Natural killer cell treated with Interleukin-12 subunit alpha and Interleukin-12 subunit beta and Interleukin-15 and Interleukin-18, amount 100 ng/mL, for 72 hours (primary cell): ENCODE results near the gene TRPC6. TPM values are rescaled to one million over a fixed set of nuclear protein-coding genes. Genes with fewer than 3 reads are reported as not detected.

Experiments used
- ATAC-seq, 2 donors: fragments of 150-1000 bp; cut with Tn5 transposase in 1 of 2; sonication (Bioruptor Pico), chemical (Tn5 transposase) in 1 of 2; 2 replicates each; pipeline ENCODE4 v1.10.0; 2021
- DNase-seq: peaks from one replicate; pipeline ENCODE4 v3.0.0; 2022; ENCODE audit warnings: low spot score
- H3K27ac Mint-ChIP-seq, 2 donors: 1 replicate in 1 of 2; 2 replicates in 1 of 2; pipeline ENCODE4 v1.8.0; 2022; ENCODE audit warnings: mixed read lengths in 2 of 2, mild to moderate bottlenecking in 1 of 2, moderate library complexity in 1 of 2
- H3K27me3 Mint-ChIP-seq, 2 donors: 1 replicate in 1 of 2; 2 replicates in 1 of 2; pipeline ENCODE4 v1.8.0; 2022; ENCODE audit warnings: mixed read lengths in 2 of 2
- H3K36me3 Mint-ChIP-seq: one replicate; pipeline ENCODE4 v1.8.0; 2022; ENCODE audit warnings: mixed read lengths
- H3K4me1 Mint-ChIP-seq, 2 donors: 1 replicate in 1 of 2; 2 replicates in 1 of 2; pipeline ENCODE4 v1.8.0; 2022; ENCODE audit warnings: low read depth in 2 of 2, mixed read lengths in 2 of 2, mild to moderate bottlenecking in 1 of 2
- H3K4me3 Mint-ChIP-seq: one replicate; pipeline ENCODE4 v1.8.0; 2022; ENCODE audit warnings: mixed read lengths
- H3K9me3 Mint-ChIP-seq: 2 replicates; pipeline ENCODE4 v1.8.0; 2022; ENCODE audit warnings: mixed read lengths
- total RNA-seq, 2 donors: library from RNA; stranded (reverse); gene quantifications; one replicate each; pipeline ENCODE4 v1.2.3, GENCODE V29; 2022

The TRPC6 gene
- total RNA-seq, 2 donors from 2014 or later, result not detected

- Mint-ChIP-seq H3K4me1 (no peaks in the 10 kb centered on the region), H3K27me3 (no peaks in the 10 kb centered on the region), H3K4me3 (no peak overlapping the region), H3K9me3 (peaks cover 17% of the 10 kb centered on the region), H3K36me3 (peaks cover 6% of the 10 kb centered on the region), H3K27ac (no peak overlapping the region)
- ATAC-seq (no peak), DNase-seq (no peak)
These were observed 16.7 kb downstream of the TRPC6 start for GRCh38 chr11:101567071-101567470.

DNA sequence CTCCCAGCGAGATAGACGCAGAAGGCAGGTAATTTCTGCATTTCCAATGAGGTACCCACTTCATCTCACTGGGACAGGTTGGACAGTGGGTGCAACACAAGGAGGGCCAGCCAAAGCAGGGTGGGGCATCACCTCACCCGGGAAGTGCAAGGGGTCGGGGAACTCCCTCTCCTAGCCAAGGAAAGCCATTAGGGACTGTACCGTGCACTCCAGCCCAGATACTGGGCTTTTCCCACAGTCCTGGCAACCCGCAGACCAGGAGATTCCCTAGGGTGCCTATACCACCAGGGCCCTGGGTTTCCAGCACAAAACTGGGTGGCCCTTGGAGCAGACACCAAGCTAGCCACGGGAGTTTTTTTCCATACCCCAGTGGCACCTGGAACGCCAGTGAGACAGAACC lies 17.2 kb downstream of the TRPC6 start:
- no peaks in the 10 kb centered on the region for H3K27me3 Mint-ChIP-seq
- DNase-seq (no peak), ATAC-seq (no peak)
- H3K36me3 Mint-ChIP-seq, result peaks cover 6% of the 10 kb centered on the region
- H3K27ac Mint-ChIP-seq, result no peak overlapping the region
- H3K4me3 Mint-ChIP-seq, result no peak overlapping the region
- H3K4me1 Mint-ChIP-seq, result no peaks in the 10 kb centered on the region
- H3K9me3 Mint-ChIP-seq, result peaks cover 17% of the 10 kb centered on the region

DNA sequence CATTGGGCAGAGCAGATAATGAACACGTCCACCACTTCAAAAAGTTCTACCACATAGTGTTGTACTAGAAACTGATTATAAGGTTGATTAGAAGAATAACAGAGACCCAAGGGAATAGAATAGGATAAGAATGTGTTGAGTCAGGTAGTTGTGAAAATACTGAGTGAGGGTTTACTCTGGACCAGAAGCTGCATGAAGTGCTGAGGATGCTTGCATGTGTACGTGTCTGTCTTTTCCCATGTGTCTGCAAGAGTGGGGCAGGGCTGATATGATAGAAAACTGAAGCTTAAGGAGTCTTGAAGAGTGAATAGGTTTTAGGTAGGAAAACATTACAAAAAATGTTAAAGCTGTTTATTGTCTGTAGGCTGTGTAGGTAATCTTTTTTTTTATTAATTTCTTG lies 20.6 kb downstream of the TRPC6 start:
- Mint-ChIP-seq H3K9me3 (peaks cover 13% of the 10 kb centered on the region), H3K4me1 (no peaks in the 10 kb centered on the region), H3K4me3 (no peak overlapping the region), H3K27me3 (no peaks in the 10 kb centered on the region), H3K27ac (no peak overlapping the region), H3K36me3 (peaks cover 4% of the 10 kb centered on the region)
- DNase-seq (no peak), ATAC-seq (no peak)

DNA sequence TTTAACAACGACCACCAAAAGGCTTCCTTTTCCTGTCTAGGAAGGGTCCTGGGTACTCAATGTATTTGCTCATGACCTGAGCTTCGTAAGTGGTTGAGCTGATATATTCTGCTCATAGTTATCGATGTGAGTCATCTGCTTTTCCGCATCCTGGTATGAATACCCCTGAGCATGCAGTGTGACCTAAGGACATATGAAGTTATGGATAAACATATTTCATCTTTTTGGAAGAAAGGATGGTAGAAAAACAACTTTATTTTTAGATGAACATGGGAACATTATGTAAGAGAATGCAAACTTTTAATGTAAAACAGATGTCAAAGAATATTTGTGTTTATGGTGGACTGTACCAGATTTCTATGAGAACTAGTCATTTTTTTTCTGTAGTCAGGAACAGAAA lies 28.4 kb downstream of the TRPC6 start:
- no peaks in the 10 kb centered on the region for H3K27me3 Mint-ChIP-seq
- ATAC-seq, result no peak

DNA sequence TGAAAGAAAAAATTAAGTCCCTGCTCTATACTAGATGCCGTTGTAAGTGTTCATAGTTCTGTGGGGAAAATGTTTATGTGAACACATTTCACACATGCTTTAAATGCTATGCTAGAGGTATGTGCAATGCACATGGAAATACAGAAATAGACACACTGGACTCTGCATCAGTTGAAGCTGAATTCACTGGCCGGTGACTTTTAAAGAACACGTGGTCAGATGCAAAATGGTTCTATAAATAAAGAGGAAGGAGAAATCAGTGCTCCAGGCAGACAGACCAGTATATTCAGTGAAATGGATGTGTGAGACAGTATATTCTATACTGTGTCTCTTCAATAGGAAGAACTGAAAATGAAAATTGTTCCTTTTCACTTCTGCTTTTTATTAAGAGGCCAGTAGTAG lies 29.9 kb downstream of the TRPC6 start:
- no peak for DNase-seq
- Mint-ChIP-seq H3K27me3 (no peaks in the 10 kb centered on the region), H3K36me3 (no peaks in the 10 kb centered on the region), H3K27ac (no peak overlapping the region), H3K4me1 (no peaks in the 10 kb centered on the region), H3K9me3 (peaks cover 22% of the 10 kb centered on the region), H3K4me3 (no peak overlapping the region)
- ATAC-seq, result no peak

More for the DNA sequence above, 28.4 kb downstream of the TRPC6 start:
- Mint-ChIP-seq H3K27ac (no peak overlapping the region), H3K4me1 (no peaks in the 10 kb centered on the region), H3K36me3 (no peaks in the 10 kb centered on the region), H3K4me3 (no peak overlapping the region), H3K9me3 (peaks cover 24% of the 10 kb centered on the region)
- DNase-seq, result no peak

DNA sequence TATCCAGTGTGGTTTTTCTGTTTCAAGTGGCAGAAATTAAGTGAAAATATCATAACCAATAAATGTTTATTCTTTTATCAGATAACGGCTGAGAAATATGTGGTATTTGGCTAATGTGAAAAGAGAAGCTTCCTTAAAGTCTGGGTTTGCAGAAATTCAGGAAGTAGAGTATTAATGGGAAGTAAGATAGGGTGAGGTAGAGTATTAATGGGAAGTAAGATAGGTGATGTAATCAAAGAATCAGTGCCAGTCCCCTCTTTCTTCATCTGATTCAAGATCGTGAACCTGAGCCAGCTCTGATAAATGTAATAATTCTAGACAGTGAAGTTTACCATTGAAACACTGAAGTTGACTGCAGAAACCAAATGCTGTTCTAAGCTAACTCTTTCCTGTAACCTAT lies 30.9 kb downstream of the TRPC6 start:
- peaks cover 19% of the 10 kb centered on the region for H3K9me3 Mint-ChIP-seq
- H3K4me1 Mint-ChIP-seq, result no peaks in the 10 kb centered on the region
- no peak for ATAC-seq
- DNase-seq, result no peak
- H3K27ac Mint-ChIP-seq, result no peak overlapping the region
- H3K27me3 Mint-ChIP-seq, result no peaks in the 10 kb centered on the region
- H3K4me3 Mint-ChIP-seq, result no peak overlapping the region
- H3K36me3 Mint-ChIP-seq, result no peaks in the 10 kb centered on the region

GRCh38 chr11:101528541-101528940 lies 55.3 kb downstream of the TRPC6 start:
- peaks cover 12% of the 10 kb centered on the region for H3K9me3 Mint-ChIP-seq
- H3K4me1 Mint-ChIP-seq, result no peaks in the 10 kb centered on the region
- H3K4me3 Mint-ChIP-seq, result no peak overlapping the region
- ATAC-seq (no peak), DNase-seq (no peak)
- H3K36me3 Mint-ChIP-seq, result no peaks in the 10 kb centered on the region
- no peak overlapping the region for H3K27ac Mint-ChIP-seq
- no peaks in the 10 kb centered on the region for H3K27me3 Mint-ChIP-seq

DNA sequence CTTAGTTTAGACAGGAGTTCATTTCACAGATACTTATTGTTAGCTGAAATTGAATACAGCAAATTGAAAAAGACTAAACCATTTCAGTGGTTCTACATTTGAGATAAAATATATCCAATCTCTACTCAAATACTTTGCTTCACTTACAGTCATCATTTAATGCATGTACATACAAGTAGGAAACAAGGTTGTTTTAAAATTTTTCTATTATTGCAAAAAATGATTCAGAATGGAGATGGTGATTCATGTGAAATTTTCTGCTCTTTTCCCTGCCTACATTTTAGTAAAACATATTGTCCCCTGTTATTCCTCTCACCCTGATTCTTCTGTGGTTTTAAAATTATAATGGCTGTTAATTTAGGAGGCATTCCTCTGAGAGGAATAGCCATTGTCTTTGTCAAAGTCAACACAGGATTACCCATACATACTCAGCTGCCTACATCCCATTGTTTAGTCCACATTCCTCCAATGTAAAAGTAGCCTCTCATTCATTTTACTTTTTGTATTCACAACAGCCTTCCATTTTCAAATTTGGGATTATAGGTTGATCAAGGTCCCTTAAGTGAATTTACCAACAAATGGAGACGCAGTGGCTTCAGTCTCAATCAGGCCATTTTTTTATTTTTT lies 60.1 kb downstream of the TRPC6 start:
- Mint-ChIP-seq H3K36me3 (no peaks in the 10 kb centered on the region), H3K27ac (no peak overlapping the region), H3K9me3 (peaks cover 26% of the 10 kb centered on the region), H3K27me3 (no peaks in the 10 kb centered on the region), H3K4me1 (no peaks in the 10 kb centered on the region), H3K4me3 (no peak overlapping the region)
- DNase-seq (no peak), ATAC-seq (no peak)

DNA sequence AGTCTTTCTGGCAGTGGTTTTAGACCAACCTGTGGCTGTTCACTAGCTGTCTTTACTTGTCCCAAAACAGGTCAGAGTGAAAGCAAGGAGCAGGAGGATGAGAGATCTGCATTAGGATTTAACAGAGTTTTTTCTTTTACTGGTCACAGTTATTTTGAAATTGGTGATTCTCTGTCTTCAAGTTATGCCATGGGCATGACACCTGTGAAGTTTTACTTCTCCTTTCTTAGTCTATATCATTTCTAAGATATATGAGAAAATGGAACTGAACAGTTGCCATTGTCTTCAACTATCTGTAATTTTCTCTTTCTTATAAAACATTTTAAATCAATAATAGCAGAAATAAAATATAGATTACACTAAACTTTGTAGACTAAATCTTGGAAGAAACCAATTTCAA lies 60.6 kb downstream of the TRPC6 start:
- Mint-ChIP-seq H3K27ac (no peak overlapping the region), H3K4me3 (no peak overlapping the region), H3K4me1 (no peaks in the 10 kb centered on the region), H3K27me3 (no peaks in the 10 kb centered on the region), H3K9me3 (peaks cover 30% of the 10 kb centered on the region), H3K36me3 (no peaks in the 10 kb centered on the region)
- no peak for ATAC-seq
- no peak for DNase-seq

DNA sequence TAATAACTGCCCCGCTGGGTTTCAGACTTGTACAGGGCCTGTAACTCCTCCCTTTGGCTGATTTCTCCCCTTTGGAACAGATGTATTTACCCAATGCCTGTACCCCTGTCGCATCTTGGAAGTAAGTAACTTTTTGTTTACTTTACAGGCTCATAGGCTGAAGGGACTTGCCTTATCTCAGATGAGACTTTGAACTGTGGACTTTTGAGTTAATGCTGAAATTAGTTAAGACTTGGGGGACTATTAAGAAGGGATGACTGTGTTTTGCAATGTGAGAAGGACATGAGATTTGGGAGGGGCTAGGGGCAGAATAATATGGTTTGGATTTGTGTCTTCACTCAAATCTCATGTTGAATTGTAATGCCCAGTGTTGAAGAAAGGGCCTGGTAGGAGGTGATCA lies 62.0 kb downstream of the TRPC6 start:
- Mint-ChIP-seq H3K27me3 (no peaks in the 10 kb centered on the region), H3K4me3 (no peak overlapping the region), H3K4me1 (no peaks in the 10 kb centered on the region), H3K36me3 (no peaks in the 10 kb centered on the region), H3K27ac (no peak overlapping the region), H3K9me3 (peaks cover 27% of the 10 kb centered on the region)
- ATAC-seq (no peak), DNase-seq (no peak)

GRCh38 chr11:101516546-101516945 lies 67.3 kb downstream of the TRPC6 start:
- no peak overlapping the region for H3K4me3 Mint-ChIP-seq
- ATAC-seq (no peak), DNase-seq (no peak)
- peaks cover 26% of the 10 kb centered on the region for H3K9me3 Mint-ChIP-seq
- H3K36me3 Mint-ChIP-seq, result no peaks in the 10 kb centered on the region
- no peaks in the 10 kb centered on the region for H3K4me1 Mint-ChIP-seq
- H3K27me3 Mint-ChIP-seq, result no peaks in the 10 kb centered on the region
- no peak overlapping the region for H3K27ac Mint-ChIP-seq

- no peak overlapping the region for H3K27ac Mint-ChIP-seq
- ATAC-seq (no peak), DNase-seq (no peak)
- H3K4me1 Mint-ChIP-seq, result no peaks in the 10 kb centered on the region
- H3K27me3 Mint-ChIP-seq, result no peaks in the 10 kb centered on the region
- H3K36me3 Mint-ChIP-seq, result no peaks in the 10 kb centered on the region
- no peak overlapping the region for H3K4me3 Mint-ChIP-seq
- peaks cover 19% of the 10 kb centered on the region for H3K9me3 Mint-ChIP-seq
These were observed 72.7 kb downstream of the TRPC6 start for GRCh38 chr11:101511065-101511464.

GRCh38 chr11:101510591-101510990 lies 73.2 kb downstream of the TRPC6 start:
- Mint-ChIP-seq H3K9me3 (peaks cover 20% of the 10 kb centered on the region), H3K36me3 (no peaks in the 10 kb centered on the region), H3K4me1 (no peaks in the 10 kb centered on the region), H3K27me3 (no peaks in the 10 kb centered on the region), H3K27ac (no peak overlapping the region), H3K4me3 (no peak overlapping the region)
- DNase-seq, result no peak
- ATAC-seq, result no peak

DNA sequence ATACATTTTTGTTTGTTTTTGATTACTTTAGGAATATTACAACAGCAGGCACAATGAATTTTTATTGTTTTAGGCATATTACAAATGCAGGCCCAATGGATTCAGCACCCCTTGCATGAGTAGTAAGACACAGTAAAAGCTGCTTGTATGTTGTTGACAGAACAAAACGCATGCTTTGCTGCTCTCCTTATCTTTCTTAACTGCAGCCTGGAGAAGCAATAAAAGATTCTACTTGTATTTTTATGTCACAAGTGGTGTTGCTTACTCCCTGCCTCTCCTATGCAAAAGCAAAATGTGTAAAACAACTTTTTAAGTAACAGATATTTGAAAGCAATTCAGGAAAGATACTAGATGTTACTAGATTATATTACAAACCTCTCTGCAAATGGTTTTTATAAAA lies 73.9 kb downstream of the TRPC6 start:
- Mint-ChIP-seq H3K9me3 (peaks cover 23% of the 10 kb centered on the region), H3K4me3 (no peak overlapping the region), H3K4me1 (no peaks in the 10 kb centered on the region), H3K36me3 (no peaks in the 10 kb centered on the region), H3K27me3 (no peaks in the 10 kb centered on the region), H3K27ac (no peak overlapping the region)
- ATAC-seq (no peak), DNase-seq (no peak)

DNA sequence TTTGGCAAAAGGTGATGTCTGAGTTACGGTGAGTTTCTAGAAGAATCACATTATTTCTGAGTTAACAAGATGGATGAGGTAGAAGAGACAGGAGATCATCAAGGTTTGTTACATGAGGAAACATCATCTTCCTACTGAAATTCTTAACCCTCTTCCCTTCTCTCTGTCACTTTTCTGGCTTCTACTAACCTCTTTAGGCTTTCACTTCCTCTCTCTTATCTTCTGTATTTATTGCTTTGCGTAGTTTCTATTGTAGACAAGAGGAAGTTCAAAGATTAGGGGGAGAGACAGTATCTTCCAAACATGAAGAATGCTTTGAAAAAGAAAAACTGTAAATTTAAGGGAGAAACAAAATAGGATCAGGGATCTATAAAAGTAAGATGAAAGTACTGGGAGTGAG lies 75.4 kb downstream of the TRPC6 start:
- Mint-ChIP-seq H3K27me3 (no peaks in the 10 kb centered on the region), H3K4me1 (no peaks in the 10 kb centered on the region), H3K27ac (no peak overlapping the region), H3K4me3 (no peak overlapping the region), H3K36me3 (no peaks in the 10 kb centered on the region), H3K9me3 (peaks cover 18% of the 10 kb centered on the region)
- no peak for DNase-seq
- no peak for ATAC-seq
